ENCODE measurements around the gene PAK3. TPM values are rescaled to one million over a fixed set of nuclear protein-coding genes. Genes with fewer than 3 reads are reported as not detected.

PAK3 gene
- total and polyA plus RNA-seq, 2 donors (not counting 3 experiments of a cell fraction or from before 2014, with no cell fraction given) = 0.01 to 0.15 TPM

DNA sequence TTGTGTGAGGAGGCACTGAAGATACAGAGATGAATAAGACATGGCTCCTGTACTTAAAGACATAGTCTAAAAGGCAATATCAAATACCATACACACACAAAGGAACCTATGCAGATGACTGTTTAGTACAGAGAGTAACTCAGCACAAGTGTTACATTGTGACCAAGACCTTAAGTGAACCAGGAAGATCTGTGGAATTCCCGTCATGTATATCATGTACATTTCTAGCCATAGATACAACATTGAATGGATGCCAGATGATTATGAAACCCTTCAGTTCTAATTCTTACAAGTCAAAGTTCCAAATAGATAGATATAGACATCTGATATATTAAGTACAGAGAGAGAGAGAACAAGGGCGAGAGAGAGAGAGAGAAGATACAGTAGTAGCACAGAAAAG lies 73.2 kb downstream of the PAK3 start:
- ChIA-PET CTCF (no interaction called here), POLR2A (no interaction called here)
- Histone ChIP-seq H2AFZ (ENCODE audit: low read depth, low read length) (no peak overlapping the region), H3K4me1 (ENCODE audit: control insufficient read depth, extremely low read depth, insufficient read depth, low read length) (no peaks in the 10 kb centered on the region), H3K27me3 (ENCODE audit: control insufficient read depth in 2 of 2, insufficient read depth in 2 of 2, low read length in 2 of 2) (no peaks in the 10 kb centered on the region), H3K9ac (replicated peaks; ENCODE audit: extremely low read depth, insufficient read depth, low read length) (no peak overlapping the region), H3K27ac (ENCODE audit: insufficient read depth, low read depth, low read length) (no peak overlapping the region), H3K4me3 (replicated peaks in 1 of 3; ENCODE audit: insufficient read depth in 1 of 3, low read depth in 1 of 3, low read length in 3 of 3) (no peak overlapping the region), H3K79me2 (ENCODE audit: control insufficient read depth, insufficient read depth, low read length) (no peaks in the 10 kb centered on the region), H3K4me2 (ENCODE audit: insufficient read depth, low read length) (no peak overlapping the region), H3K36me3 (ENCODE audit: control insufficient read depth in 2 of 2, extremely low read depth in 1 of 2, insufficient read depth in 2 of 2, low read length in 2 of 2) (no peaks in the 10 kb centered on the region), H4K20me1 (replicated peaks; ENCODE audit: control insufficient read depth, extremely low read depth, insufficient read depth, low read length) (no peaks in the 10 kb centered on the region), H3K9me3 (replicated peaks; ENCODE audit: control insufficient read depth, insufficient read depth, low read length) (no peaks in the 10 kb centered on the region), H3K9me1 (replicated peaks; ENCODE audit: control insufficient read depth, extremely low read depth, insufficient read depth, low read length) (no peaks in the 10 kb centered on the region)
- dilution Hi-C loops (cut with MboI; ENCODE audit: extremely low pct_ligation_motif_present, low sequenced_read_pairs) (no loop called here), intact Hi-C loops (cut with micrococcal nuclease) (no loop called here)
- FAIRE-seq (no peak), DNase-seq (ENCODE audit: low read depth, low spot score) (no peak)
- TF ChIP-seq POLR2A (IDR thresholded peaks at IDR 0.05; ENCODE audit: low read depth, low read length) (no peak), JUN (IDR thresholded peaks at IDR 0.05; ENCODE audit: borderline replicate concordance, insufficient read depth, insufficient read length, low read depth) (no peak)
- TF ChIP-seq, protein P1, sequence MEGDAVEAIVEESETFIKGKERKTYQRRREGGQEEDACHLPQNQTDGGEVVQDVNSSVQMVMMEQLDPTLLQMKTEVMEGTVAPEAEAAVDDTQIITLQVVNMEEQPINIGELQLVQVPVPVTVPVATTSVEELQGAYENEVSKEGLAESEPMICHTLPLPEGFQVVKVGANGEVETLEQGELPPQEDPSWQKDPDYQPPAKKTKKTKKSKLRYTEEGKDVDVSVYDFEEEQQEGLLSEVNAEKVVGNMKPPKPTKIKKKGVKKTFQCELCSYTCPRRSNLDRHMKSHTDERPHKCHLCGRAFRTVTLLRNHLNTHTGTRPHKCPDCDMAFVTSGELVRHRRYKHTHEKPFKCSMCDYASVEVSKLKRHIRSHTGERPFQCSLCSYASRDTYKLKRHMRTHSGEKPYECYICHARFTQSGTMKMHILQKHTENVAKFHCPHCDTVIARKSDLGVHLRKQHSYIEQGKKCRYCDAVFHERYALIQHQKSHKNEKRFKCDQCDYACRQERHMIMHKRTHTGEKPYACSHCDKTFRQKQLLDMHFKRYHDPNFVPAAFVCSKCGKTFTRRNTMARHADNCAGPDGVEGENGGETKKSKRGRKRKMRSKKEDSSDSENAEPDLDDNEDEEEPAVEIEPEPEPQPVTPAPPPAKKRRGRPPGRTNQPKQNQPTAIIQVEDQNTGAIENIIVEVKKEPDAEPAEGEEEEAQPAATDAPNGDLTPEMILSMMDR (IDR thresholded peaks at IDR 0.05; ENCODE audit: extremely low read depth in 1 of 2, insufficient read depth in 1 of 2, low read depth in 1 of 2, low read length in 2 of 2) = no peak
- BruUV-seq (replicated peaks) = no TSS peak

DNA sequence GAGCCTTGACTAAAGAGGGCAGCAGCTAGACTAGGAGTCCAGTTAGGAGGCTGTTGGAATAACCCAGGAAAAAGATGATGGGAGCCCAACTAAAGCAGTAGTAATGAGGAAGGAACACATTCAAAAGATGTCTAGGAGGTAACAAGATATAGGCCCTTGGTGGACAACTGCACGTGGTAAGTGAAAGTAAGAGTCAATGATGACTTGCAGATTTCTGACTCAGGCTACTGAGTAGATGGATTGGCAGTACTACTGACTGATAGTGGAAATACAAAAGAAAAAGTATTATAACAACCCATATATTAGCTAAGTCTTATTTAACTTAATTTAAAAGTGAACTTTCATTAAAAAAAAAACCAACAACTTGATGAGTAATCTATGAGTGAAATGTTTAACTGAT lies 74.0 kb downstream of the PAK3 start:
- Histone ChIP-seq H4K20me1 (replicated peaks; ENCODE audit: control insufficient read depth, extremely low read depth, insufficient read depth, low read length) (no peaks in the 10 kb centered on the region), H3K27me3 (ENCODE audit: control insufficient read depth in 2 of 2, insufficient read depth in 2 of 2, low read length in 2 of 2) (no peaks in the 10 kb centered on the region), H3K79me2 (ENCODE audit: control insufficient read depth, insufficient read depth, low read length) (no peaks in the 10 kb centered on the region), H3K27ac (ENCODE audit: insufficient read depth, low read depth, low read length) (no peak overlapping the region), H3K4me2 (ENCODE audit: insufficient read depth, low read length) (no peak overlapping the region), H3K9me3 (replicated peaks; ENCODE audit: control insufficient read depth, insufficient read depth, low read length) (no peaks in the 10 kb centered on the region), H3K9ac (replicated peaks; ENCODE audit: extremely low read depth, insufficient read depth, low read length) (no peak overlapping the region), H3K36me3 (ENCODE audit: control insufficient read depth in 2 of 2, extremely low read depth in 1 of 2, insufficient read depth in 2 of 2, low read length in 2 of 2) (no peaks in the 10 kb centered on the region), H2AFZ (ENCODE audit: low read depth, low read length) (no peak overlapping the region), H3K4me3 (replicated peaks in 1 of 3; ENCODE audit: insufficient read depth in 1 of 3, low read depth in 1 of 3, low read length in 3 of 3) (no peak overlapping the region), H3K9me1 (replicated peaks; ENCODE audit: control insufficient read depth, extremely low read depth, insufficient read depth, low read length) (no peaks in the 10 kb centered on the region), H3K4me1 (ENCODE audit: control insufficient read depth, extremely low read depth, insufficient read depth, low read length) (no peaks in the 10 kb centered on the region)
- no TSS peak for BruUV-seq (replicated peaks)
- FAIRE-seq = no peak
- TF ChIP-seq FOS (IDR thresholded peaks at IDR 0.05; ENCODE audit: borderline replicate concordance, insufficient read depth, low read length) (no peak), JUN (IDR thresholded peaks at IDR 0.05; ENCODE audit: borderline replicate concordance, insufficient read depth, insufficient read length, low read depth) (no peak), GATA2 (IDR thresholded peaks at IDR 0.05; ENCODE audit: insufficient read depth, insufficient read length, low read depth, low read length) (no peak), POLR2A (IDR thresholded peaks at IDR 0.05; ENCODE audit: low read depth, low read length) (no peak), MYC (IDR thresholded peaks at IDR 0.05; ENCODE audit: low read depth, low read length) (no peak), POLR2AphosphoS5 (IDR thresholded peaks at IDR 0.05; ENCODE audit: insufficient read depth, low read depth, low read length) (no peak), EZH2 (IDR thresholded peaks at IDR 0.05; ENCODE audit: borderline replicate concordance, low read depth, low read length, severe bottlenecking) (no peak)
- TF ChIP-seq, protein P2, sequence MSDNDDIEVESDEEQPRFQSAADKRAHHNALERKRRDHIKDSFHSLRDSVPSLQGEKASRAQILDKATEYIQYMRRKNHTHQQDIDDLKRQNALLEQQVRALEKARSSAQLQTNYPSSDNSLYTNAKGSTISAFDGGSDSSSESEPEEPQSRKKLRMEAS (IDR thresholded peaks at IDR 0.05; ENCODE audit: insufficient read depth, insufficient read length) = no peak
- TF ChIP-seq, protein P1 (IDR thresholded peaks at IDR 0.05; ENCODE audit: extremely low read depth in 1 of 2, insufficient read depth in 1 of 2, low read depth in 1 of 2, low read length in 2 of 2) = no peak
- intact Hi-C loops (cut with micrococcal nuclease) = no loop called here
- DNase-seq (ENCODE audit: low read depth, low spot score) = no peak
- POLR2A ChIA-PET = no interaction called here
- CTCF ChIA-PET = no interaction called here
- dilution Hi-C loops (cut with MboI; ENCODE audit: extremely low pct_ligation_motif_present, low sequenced_read_pairs) = no loop called here
